NCI-H1930 (cell line): ENCODE measurements around the gene CDH23.
A peak's percentile ranks its signal among the peaks of the same experiment; 100 is the strongest.

Experiments used
- DNase-seq, 2 experiments: peaks; one replicate each; lab custom pipeline; 2025; lab: John Stamatoyannopoulos, UW

Gene CDH23

GRCh38 chr10:71856619-71857018, 459.9 kb downstream of the CDH23 start:
- no peak for DNase-seq

- DNase-seq = no peak
Observed at GRCh38 chr10:71857934-71858890, 461.5 kb downstream of the CDH23 start.

- peak in 1 of 2 experiments; percentile 8 for DNase-seq
Observed at GRCh38 chr10:71860243-71861029, 463.7 kb downstream of the CDH23 start.

- no peak for DNase-seq
Observed at GRCh38 chr10:71863203-71863602, 466.5 kb downstream of the CDH23 start.

GRCh38 chr10:71864911-71865361, 468.2 kb downstream of the CDH23 start:
- DNase-seq = no peak
